BLaER1 (cell line): Measurements from ENCODE around the gene ADAMTS7.
A peak's percentile ranks its signal among the peaks of the same experiment; 100 is the strongest.
"Not testable (repeated sequence)": the region's sequence is repeated elsewhere in the genome, so short reads cannot be mapped to it uniquely, and the experiment has no call there.

ENCODE experiments used
- H3K27ac ChIP-seq: shearing (Covaris generic); formaldehyde crosslinking; 2 replicates; pipeline ENCODE4 v1.8.1; 2022
- H3K27me3 ChIP-seq: shearing (Covaris generic); formaldehyde crosslinking; 2 replicates; pipeline ENCODE4 v1.8.1; 2022
- H3K36me3 ChIP-seq: shearing (Covaris generic); formaldehyde crosslinking; 2 replicates; pipeline ENCODE4 v1.8.1; 2022
- H3K4me1 ChIP-seq: shearing (Covaris generic); formaldehyde crosslinking; 2 replicates; pipeline ENCODE4 v1.8.1; 2022
- H3K4me2 ChIP-seq: shearing (Covaris generic); formaldehyde crosslinking; 2 replicates; pipeline ENCODE4 v1.8.1; 2022
- H3K4me3 ChIP-seq: shearing (Covaris generic); formaldehyde crosslinking; 2 replicates; pipeline ENCODE4 v1.8.1; 2022
- H3K9ac ChIP-seq: shearing (Covaris generic); formaldehyde crosslinking; 2 replicates; pipeline ENCODE4 v1.8.1; 2022
- H3K9me3 ChIP-seq: shearing (Covaris generic); formaldehyde crosslinking; 2 replicates; pipeline ENCODE4 v1.8.1; 2022
- H4K20me1 ChIP-seq: shearing (Covaris generic); formaldehyde crosslinking; 2 replicates; pipeline ENCODE4 v1.8.1; 2022
- Cebpa-rat ChIP-seq: shearing (Covaris generic); IDR thresholded peaks from 2 replicates; pipeline ENCODE4 v1.8.1; 2022

The ADAMTS7 gene

DNA sequence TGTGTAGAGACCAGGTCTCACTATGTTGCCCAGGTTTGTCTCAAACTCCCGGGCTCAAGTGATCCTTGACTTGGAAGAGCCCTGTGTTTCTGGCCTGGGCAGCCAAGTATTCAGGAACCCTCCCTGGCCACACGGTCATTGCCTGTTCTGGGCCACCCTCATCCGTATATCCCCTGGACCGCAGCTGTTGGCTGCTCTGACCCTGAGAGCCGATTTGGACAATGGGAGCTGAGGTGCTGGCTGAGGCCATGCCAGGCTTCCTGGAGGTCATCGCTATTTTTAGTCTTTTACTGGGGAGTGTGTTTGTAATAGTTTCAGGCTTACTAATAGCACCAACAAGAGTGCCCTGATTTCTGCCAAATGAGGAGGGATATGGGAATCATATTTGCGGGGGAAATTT is 60.7 kb downstream of the ADAMTS7 start:
- Histone ChIP-seq H3K27ac (no peak overlapping the region), H4K20me1 (no peaks in the 10 kb centered on the region), H3K36me3 (no peaks in the 10 kb centered on the region), H3K27me3 (no peaks in the 10 kb centered on the region), H3K4me2 (peak overlapping the region; percentile 52), H3K4me3 (no peak overlapping the region), H3K4me1 (peaks cover 49% of the 10 kb centered on the region), H3K9ac (no peak overlapping the region), H3K9me3 (no peaks in the 10 kb centered on the region)
- no peak for TF ChIP-seq Cebpa-rat

DNA sequence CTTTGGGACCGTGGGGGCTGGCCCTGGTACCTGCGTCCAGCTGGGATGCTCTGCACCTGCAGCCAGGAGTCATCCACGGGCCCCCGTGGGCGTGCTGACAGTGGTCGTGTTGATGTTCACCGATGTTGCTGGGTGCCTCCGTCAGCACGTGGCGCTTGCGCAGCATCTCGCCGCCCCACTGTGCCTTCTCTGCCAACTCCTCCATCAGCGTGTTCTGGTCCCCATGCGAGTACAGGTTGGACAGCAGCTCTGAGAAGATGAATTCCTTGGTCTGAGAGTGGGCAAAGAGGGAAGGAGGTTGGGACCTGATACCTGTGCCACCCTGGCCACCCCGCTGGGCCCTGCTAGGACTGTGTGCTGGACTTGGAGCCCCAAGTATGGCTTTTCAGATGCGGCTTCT is 61.4 kb downstream of the ADAMTS7 start:
- Histone ChIP-seq H3K9me3 (no peaks in the 10 kb centered on the region), H3K27me3 (no peaks in the 10 kb centered on the region), H3K4me1 (peaks cover 43% of the 10 kb centered on the region), H3K27ac (no peak overlapping the region), H3K36me3 (no peaks in the 10 kb centered on the region), H3K9ac (no peak overlapping the region), H3K4me3 (no peak overlapping the region), H3K4me2 (no peak overlapping the region), H4K20me1 (no peaks in the 10 kb centered on the region)
- TF ChIP-seq Cebpa-rat = no peak

DNA sequence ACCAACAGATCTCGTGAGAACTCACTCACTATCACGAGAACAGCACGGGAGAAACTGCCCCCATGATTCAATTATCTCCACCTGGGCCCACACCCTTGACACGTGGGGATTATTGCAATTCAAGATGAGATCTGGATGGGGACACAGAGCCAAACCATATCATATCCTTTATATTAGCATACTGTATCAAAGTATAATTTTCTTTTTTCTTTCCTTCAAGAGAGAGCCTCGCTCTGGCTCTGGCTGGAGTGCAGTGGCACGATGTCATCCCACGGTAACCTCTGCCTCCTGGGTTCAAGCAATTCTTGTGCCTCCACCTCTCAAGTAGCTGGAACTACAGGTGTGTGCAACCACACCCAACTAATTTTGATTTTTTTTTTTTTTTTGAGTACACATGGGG is 63.4 kb downstream of the ADAMTS7 start:
- not testable (repeated sequence) for H3K9ac ChIP-seq, H3K27ac ChIP-seq

DNA sequence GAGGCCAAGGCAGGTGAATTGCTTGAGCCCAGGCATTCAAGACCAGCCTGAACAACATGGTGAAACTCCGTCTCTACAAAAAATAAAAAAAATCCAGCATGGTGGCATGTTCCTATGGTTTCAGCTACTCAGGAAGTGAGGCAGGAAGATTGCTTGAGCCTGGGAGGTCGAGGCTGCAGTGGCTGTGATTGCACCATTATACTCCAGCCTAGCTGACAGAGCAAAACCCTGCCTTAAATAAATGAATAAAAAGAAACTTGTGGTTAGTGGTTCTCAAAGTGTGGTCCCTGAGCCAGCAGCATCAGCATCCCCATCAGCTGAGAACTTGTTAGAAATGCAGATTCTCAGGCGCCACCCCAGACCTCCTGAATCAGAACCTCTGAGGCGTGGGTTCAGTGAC is 69.6 kb downstream of the ADAMTS7 start:
- not testable (repeated sequence) for H3K27ac ChIP-seq, H3K9ac ChIP-seq, H3K27me3 ChIP-seq, H3K9me3 ChIP-seq, H4K20me1 ChIP-seq, H3K36me3 ChIP-seq, H3K4me3 ChIP-seq
- Histone ChIP-seq H3K4me1 (peaks cover 16% of the 10 kb centered on the region), H3K4me2 (peak overlapping the region; percentile 49)

More for the DNA sequence above, 63.4 kb downstream of the ADAMTS7 start:
- not testable (repeated sequence) for H4K20me1 ChIP-seq, H3K36me3 ChIP-seq, H3K9me3 ChIP-seq, H3K4me2 ChIP-seq, H3K4me3 ChIP-seq, H3K27me3 ChIP-seq
- H3K4me1 ChIP-seq = peaks cover 24% of the 10 kb centered on the region

DNA sequence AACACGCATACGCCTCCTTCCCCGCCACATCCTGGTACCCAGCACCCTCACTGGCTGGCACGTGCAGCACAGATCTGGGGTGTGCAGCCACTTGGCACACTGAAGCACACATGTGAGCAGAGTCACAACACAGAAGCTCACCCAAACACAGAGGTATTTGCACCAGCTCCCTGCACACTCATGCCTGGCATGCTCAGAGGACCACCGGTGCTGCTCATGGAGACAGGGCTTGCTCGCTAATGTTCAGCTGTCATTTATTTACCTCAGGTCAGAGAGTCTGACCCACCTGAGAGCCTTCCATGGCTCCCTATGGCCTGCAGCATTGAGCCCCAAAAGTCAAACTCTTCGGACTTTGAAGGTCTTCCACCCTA is 70.4 kb downstream of the ADAMTS7 start:
- no peak for TF ChIP-seq Cebpa-rat
- Histone ChIP-seq H3K9ac (no peak overlapping the region), H3K4me3 (no peak overlapping the region), H3K36me3 (no peaks in the 10 kb centered on the region), H3K27ac (no peak overlapping the region), H3K9me3 (no peaks in the 10 kb centered on the region), H3K4me2 (no peak overlapping the region; the same call in 1 of the 2 replicates), H4K20me1 (no peaks in the 10 kb centered on the region), H3K4me1 (peaks cover 16% of the 10 kb centered on the region), H3K27me3 (no peaks in the 10 kb centered on the region)

DNA sequence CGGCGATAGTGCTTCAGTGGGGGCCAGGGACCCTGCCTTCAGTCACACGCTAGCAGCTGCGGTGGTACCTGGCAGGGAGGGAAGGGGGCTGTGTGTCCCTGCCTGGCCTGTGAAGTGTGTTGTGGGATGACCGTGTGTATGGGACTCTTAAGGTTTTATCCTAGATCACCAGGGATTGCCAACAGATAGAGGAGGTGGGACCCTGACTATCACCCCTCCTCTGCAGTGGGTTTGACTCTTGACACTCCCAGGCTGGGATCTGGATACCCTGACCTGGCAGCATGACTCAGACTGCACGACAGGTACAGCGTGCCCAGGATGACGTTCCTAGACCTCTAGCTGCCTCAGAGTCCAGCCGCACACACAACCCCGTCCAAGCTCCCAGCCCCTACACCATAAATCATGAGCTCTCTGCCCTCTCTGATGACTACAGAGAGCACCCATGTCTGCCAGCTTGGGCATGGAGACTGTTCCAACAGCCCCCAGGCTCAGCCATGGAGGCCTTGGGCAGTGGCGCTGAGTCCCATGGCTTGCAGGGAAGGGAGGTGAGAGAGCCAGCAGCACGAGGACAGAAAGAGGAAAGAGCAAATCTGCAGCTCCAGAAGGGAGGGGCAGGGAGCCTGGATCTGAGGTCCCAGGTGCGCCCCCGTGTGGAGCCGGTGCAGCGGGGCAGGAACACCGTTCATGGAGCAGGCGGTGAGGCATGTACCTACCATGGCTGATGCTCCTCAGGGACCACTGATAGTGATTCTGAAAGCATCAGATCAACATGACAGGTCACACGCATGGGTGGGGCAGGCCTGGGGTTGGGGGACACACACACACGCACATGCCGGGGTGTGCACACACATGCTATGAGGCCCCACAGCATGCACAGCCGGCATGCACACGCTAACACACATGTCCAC is 71.0 kb downstream of the ADAMTS7 start:
- Histone ChIP-seq H3K27me3 (no peaks in the 10 kb centered on the region), H4K20me1 (no peaks in the 10 kb centered on the region), H3K4me2 (no peak overlapping the region), H3K36me3 (no peaks in the 10 kb centered on the region), H3K4me1 (peaks cover 16% of the 10 kb centered on the region), H3K9ac (no peak overlapping the region), H3K4me3 (no peak overlapping the region), H3K27ac (no peak overlapping the region), H3K9me3 (no peaks in the 10 kb centered on the region)
- TF ChIP-seq Cebpa-rat = no peak

DNA sequence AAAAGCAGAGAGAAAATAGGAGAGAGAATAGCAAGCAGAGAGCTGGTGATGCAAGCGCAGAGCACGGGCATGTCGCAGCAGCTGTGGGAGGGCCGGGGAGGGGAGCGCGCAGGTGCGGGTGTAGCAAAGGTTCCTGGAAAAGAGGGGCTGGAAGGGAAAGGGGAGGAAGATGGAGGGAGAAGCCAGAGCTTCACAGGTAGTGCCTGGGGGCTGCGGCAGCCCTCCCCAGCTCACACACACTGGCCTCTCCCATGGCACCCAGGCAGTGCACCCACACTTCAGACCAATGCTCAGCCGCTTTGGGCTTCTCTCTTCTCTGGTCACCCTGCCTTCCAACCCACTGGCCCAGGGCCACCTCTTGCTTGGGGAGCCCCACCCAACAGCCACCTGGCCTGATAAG is 72.1 kb downstream of the ADAMTS7 start:
- no peak for TF ChIP-seq Cebpa-rat
- Histone ChIP-seq H3K4me1 (peaks cover 16% of the 10 kb centered on the region), H3K9me3 (no peaks in the 10 kb centered on the region), H3K36me3 (no peaks in the 10 kb centered on the region), H4K20me1 (no peaks in the 10 kb centered on the region), H3K4me2 (no peak overlapping the region), H3K27ac (no peak overlapping the region), H3K9ac (no peak overlapping the region), H3K4me3 (no peak overlapping the region), H3K27me3 (no peaks in the 10 kb centered on the region)

DNA sequence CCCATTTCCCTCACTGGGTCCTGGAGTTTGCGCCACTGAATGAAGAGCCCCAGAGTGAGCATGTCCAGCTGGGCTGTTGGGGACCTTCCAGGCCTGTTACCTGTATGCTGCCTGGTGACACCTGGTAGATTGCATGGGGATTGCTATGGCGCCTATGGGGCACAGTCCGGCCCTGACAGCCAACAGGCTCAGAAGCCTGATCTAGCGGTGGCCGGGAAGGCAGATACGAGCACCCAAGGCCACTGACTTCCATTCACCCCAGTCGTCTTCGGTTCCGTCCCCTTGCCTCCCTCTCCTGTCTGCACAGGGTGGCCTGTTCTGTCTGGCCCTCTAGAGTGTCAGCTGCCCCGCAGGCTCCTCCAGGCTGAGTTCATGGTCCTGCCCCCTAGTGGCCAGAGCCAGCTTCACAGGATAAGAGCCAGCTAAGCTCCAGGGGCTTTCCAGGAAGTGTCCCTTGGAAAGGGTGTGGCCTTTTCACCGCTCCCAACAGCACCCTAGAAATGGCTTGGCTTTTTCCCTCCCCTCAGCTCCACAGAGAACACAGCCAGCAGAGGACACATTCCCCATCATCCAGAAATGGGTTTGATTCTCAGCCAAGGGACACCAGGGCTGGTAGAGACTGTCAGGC is 73.2 kb downstream of the ADAMTS7 start:
- H4K20me1 ChIP-seq, H3K36me3 ChIP-seq, H3K27me3 ChIP-seq, H3K9me3 ChIP-seq, H3K4me3 ChIP-seq, H3K27ac ChIP-seq, H3K9ac ChIP-seq, H3K4me2 ChIP-seq: not testable (repeated sequence)
- peaks cover 16% of the 10 kb centered on the region for H3K4me1 ChIP-seq

DNA sequence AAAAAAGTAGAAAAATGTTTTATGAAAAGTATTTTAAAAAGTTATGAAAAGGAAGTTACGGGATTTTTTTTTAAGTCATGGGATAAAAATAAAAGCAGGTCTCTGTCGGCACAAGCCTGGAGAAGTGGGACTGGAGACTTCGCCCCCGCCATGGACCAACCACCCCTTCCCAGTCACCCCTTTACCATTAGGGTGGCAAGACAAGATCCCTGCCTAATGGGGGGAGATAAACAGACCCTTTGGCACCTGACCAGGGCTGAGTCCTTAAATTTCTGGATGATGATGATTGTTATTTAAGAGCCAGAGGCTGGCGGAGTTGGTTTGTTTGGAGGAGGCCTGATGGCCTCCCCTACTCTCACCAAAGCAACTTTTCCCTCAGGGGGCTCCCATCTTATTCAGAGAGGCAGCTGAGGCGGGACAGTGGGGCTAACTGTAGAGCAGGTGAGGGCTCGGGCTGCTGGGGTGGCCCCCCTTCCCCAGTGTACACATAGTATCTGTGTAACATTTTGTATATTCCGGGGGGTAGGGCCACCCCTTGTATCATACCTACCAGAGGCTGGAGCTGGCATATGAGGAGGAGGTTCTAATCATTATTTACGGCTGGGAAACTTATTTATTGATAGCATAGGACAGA is 74.0 kb downstream of the ADAMTS7 start:
- no peaks in the 10 kb centered on the region for H3K9me3 ChIP-seq
- H3K27ac ChIP-seq = no peak overlapping the region
- H3K4me1 ChIP-seq = peaks cover 16% of the 10 kb centered on the region
- no peaks in the 10 kb centered on the region for H4K20me1 ChIP-seq
- H3K9ac ChIP-seq = no peak overlapping the region
- TF ChIP-seq Cebpa-rat = no peak
- H3K4me2 ChIP-seq = no peak overlapping the region
- no peaks in the 10 kb centered on the region for H3K36me3 ChIP-seq
- H3K4me3 ChIP-seq = no peak overlapping the region
- no peaks in the 10 kb centered on the region for H3K27me3 ChIP-seq

DNA sequence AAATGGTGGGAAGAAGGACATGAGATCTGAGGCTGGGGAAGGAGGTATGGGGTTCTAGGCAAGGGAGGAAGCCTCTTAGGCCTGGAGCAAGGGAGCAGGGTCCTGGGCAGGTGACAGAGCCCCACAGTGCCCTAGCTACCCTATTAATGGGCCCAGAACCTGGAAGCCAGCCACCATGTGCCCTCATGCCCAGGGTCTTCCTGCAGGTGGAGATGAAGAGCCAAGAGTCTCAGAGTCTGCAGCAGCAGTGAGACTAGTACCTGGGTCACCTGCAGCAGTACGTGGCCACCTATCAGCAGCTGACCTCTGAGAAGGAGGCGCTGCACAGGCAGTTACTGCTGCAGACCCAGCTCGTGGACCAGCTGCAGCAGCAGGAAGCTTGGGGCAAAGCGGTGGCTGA is 75.0 kb downstream of the ADAMTS7 start:
- not testable (repeated sequence) for H3K27me3 ChIP-seq, H3K4me2 ChIP-seq, H3K27ac ChIP-seq, H3K9me3 ChIP-seq, H3K36me3 ChIP-seq, H4K20me1 ChIP-seq, H3K4me3 ChIP-seq, H3K4me1 ChIP-seq, H3K9ac ChIP-seq
